Central memory CD8-positive, alpha-beta T cell (primary cell): ENCODE results near the gene RAB3B.

Experiments
- ATAC-seq: fragments of 150-1000 bp; cut with Tn5 transposase; replicated peaks from 2 replicates; pipeline ENCODE4 v1.10.0; 2022; ENCODE audit warnings: mild to moderate bottlenecking, moderate FRiP score, moderate number of reproducible peaks; ENCODE audit not compliant: poor library complexity, severe bottlenecking; ENCODE audit errors: extremely low read depth
- DNase-seq, 2 donors: peaks; one replicate each; pipeline ENCODE4 v3.0.0; 2021; ENCODE audit warnings: low spot score in 2 of 2
- H3K27ac Mint-ChIP-seq: one replicate; pipeline ENCODE4 v1.8.0; 2022; ENCODE audit warnings: low read depth, mild to moderate bottlenecking, moderate library complexity, mixed read lengths
- H3K27me3 Mint-ChIP-seq: one replicate; pipeline ENCODE4 v1.8.0; 2022; ENCODE audit warnings: mixed read lengths
- H3K36me3 Mint-ChIP-seq: one replicate; pipeline ENCODE4 v1.8.0; 2022; ENCODE audit warnings: mild to moderate bottlenecking, moderate library complexity, mixed read lengths; ENCODE audit not compliant: insufficient read depth
- H3K4me1 Mint-ChIP-seq: one replicate; pipeline ENCODE4 v1.8.0; 2022; ENCODE audit warnings: mixed read lengths
- H3K4me3 Mint-ChIP-seq: one replicate; pipeline ENCODE4 v1.8.0; 2022; ENCODE audit warnings: mild to moderate bottlenecking, moderate library complexity, mixed read lengths
- H3K9me3 Mint-ChIP-seq: one replicate; pipeline ENCODE4 v1.8.0; 2022; ENCODE audit warnings: mixed read lengths

The RAB3B gene

GRCh38 chr1:51863384-51863783 lies 127.1 kb downstream of the RAB3B start:
- peaks cover 50% of the 10 kb centered on the region for H3K4me1 Mint-ChIP-seq
- no peak for DNase-seq
- H3K9me3 Mint-ChIP-seq = no peaks in the 10 kb centered on the region
- peak; percentile 77 for ATAC-seq
- H3K4me3 Mint-ChIP-seq = no peak overlapping the region
- no peaks in the 10 kb centered on the region for H3K27me3 Mint-ChIP-seq
- peak overlapping the region; percentile 51 for H3K27ac Mint-ChIP-seq
- peaks cover 6% of the 10 kb centered on the region for H3K36me3 Mint-ChIP-seq

GRCh38 chr1:51861669-51862068 lies 128.8 kb downstream of the RAB3B start:
- no peaks in the 10 kb centered on the region for H3K27me3 Mint-ChIP-seq
- peaks cover 6% of the 10 kb centered on the region for H3K36me3 Mint-ChIP-seq
- peaks cover 33% of the 10 kb centered on the region for H3K4me1 Mint-ChIP-seq
- H3K27ac Mint-ChIP-seq = no peak overlapping the region
- no peak overlapping the region for H3K4me3 Mint-ChIP-seq
- ATAC-seq (no peak), DNase-seq (no peak)
- no peaks in the 10 kb centered on the region for H3K9me3 Mint-ChIP-seq

- no peak overlapping the region for H3K27ac Mint-ChIP-seq
- H3K36me3 Mint-ChIP-seq = peaks cover 8% of the 10 kb centered on the region
- no peaks in the 10 kb centered on the region for H3K27me3 Mint-ChIP-seq
- DNase-seq (no peak), ATAC-seq (no peak)
- peaks cover 33% of the 10 kb centered on the region for H3K4me1 Mint-ChIP-seq
- H3K4me3 Mint-ChIP-seq = no peak overlapping the region
- no peaks in the 10 kb centered on the region for H3K9me3 Mint-ChIP-seq
Measured at GRCh38 chr1:51859735-51860134, 130.8 kb downstream of the RAB3B start.

- H3K27ac Mint-ChIP-seq = peak overlapping the region; percentile 44
- H3K27me3 Mint-ChIP-seq = no peaks in the 10 kb centered on the region
- H3K9me3 Mint-ChIP-seq = no peaks in the 10 kb centered on the region
- ATAC-seq (no peak), DNase-seq (no peak)
- H3K36me3 Mint-ChIP-seq = peaks cover 9% of the 10 kb centered on the region
- H3K4me3 Mint-ChIP-seq = no peak overlapping the region
- peaks cover 33% of the 10 kb centered on the region for H3K4me1 Mint-ChIP-seq
Measured at GRCh38 chr1:51859333-51859732, 131.2 kb downstream of the RAB3B start.

- Mint-ChIP-seq H3K4me1 (peaks cover 32% of the 10 kb centered on the region), H3K9me3 (no peaks in the 10 kb centered on the region)
- no peak for DNase-seq
Measured at GRCh38 chr1:51858892-51859291, 131.6 kb downstream of the RAB3B start.

More at GRCh38 chr1:51858892-51859291, 131.6 kb downstream of the RAB3B start:
- ATAC-seq = no peak
- H3K4me3 Mint-ChIP-seq = no peak overlapping the region
- peak overlapping the region; percentile 44 for H3K27ac Mint-ChIP-seq
- H3K36me3 Mint-ChIP-seq = peaks cover 9% of the 10 kb centered on the region
- no peaks in the 10 kb centered on the region for H3K27me3 Mint-ChIP-seq
